ENCODE results near the gene SLC9A9.
"Not testable (repeated sequence)": the region's sequence is repeated elsewhere in the genome, so short reads cannot be mapped to it uniquely, and the experiment has no call there.

SLC9A9 gene

GRCh38 chr3:143536817-143537535 is 311.3 kb downstream of the SLC9A9 start:
- peak in 1 of 2 donors; percentile 33 for DNase-seq

GRCh38 chr3:143535994-143536784 is 312.1 kb downstream of the SLC9A9 start:
- DNase-seq, result no peak

GRCh38 chr3:143533391-143533790 is 314.9 kb downstream of the SLC9A9 start:
- no peak for DNase-seq

- DNase-seq, result no peak
Observed at GRCh38 chr3:143532091-143532490, 316.2 kb downstream of the SLC9A9 start.

- DNase-seq, result no peak
Observed at GRCh38 chr3:143531101-143531500, 317.2 kb downstream of the SLC9A9 start.

DNA sequence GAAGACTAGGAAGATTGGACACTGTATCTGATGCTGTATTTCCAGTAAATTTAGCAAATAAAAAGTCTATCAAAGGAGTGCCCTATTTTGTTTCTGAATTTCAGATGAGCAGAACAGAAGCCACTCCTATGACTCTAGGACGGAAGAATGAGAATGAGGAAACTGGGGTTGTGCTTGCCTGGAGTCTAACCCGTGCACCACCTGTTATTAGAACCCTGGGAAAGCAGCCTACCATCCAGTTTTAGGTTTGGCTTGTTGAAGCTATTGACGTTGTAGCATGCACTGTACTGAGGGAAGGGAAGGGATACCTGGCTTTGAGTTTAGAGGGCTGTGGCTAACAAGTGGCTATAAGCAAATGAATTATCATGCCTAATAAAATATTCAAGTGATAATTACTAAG is 318.5 kb downstream of the SLC9A9 start:
- no peak for DNase-seq

- DNase-seq, result peak; percentile 21 to 46
Observed at GRCh38 chr3:143529018-143529478, 319.2 kb downstream of the SLC9A9 start.

DNA sequence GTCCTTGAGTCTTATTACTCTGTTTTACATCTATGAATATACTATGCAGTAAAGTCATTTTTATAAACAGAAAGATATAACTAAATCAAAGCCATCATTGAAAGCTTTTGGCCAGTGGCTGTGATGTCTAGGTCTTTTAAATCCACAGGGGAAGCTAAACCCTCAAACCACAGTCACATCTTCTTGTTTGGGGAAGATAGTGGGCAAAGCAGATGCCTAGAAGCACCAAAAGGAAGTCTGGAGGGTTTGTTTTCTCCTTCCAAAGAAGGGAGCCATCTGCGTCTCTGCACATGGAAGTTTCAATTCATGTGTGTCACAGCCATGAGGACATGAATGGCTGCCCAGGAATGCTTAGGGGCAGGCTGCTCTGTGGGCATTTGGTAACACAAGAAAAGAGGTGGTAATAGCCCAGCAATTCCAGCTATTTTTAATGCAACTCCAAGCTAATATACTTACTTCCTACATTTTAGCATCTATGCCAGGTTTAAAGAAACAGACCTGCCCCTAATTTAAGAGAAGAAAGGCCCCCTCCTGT is 322.2 kb downstream of the SLC9A9 start:
- no peak for DNase-seq

DNA sequence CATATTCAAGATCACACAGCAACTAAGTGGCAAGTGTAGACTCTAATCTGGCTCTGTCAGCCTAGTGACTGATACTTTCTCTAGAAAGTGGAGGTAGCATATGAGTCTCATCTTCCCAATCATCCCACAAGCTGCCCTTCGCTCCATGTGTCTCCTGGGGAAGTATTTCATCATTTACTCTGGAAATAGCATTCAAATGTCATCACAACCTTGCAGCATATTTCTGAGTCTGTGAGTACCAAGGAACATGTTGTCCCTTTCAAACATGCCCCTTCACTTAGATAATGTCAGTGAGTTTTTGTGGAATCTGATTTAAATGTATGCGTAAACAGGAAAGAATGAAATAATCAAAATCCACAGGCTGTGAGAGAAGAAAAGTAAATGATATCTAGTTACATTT is 322.9 kb downstream of the SLC9A9 start:
- DNase-seq, result no peak

GRCh38 chr3:143521803-143522202 is 326.5 kb downstream of the SLC9A9 start:
- DNase-seq, result no peak

- DNase-seq, result not testable (repeated sequence)
Observed at GRCh38 chr3:143517131-143517530, 331.1 kb downstream of the SLC9A9 start.

- DNase-seq, result no peak
Observed at GRCh38 chr3:143514874-143515273, 333.4 kb downstream of the SLC9A9 start.

DNA sequence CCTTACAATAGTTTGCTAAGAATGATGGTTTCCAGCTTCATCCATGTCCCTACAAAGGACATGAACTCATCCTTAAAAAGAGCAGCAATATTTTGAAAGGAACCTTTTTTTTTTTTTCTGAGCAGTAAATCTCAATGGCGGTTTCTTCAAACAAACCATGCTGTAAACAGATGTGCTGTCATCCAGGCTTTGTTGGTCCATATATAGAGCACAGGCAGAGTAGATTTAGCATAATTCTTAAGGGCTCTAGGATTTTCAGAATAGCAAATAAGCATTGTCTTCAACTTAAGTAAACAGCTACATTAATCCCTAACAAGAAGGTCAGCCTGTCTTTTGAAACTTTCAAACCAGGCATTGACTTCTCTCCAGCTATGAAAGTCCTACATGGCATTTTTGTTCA is 334.2 kb downstream of the SLC9A9 start:
- DNase-seq, result no peak

GRCh38 chr3:143511174-143511879 is 336.9 kb downstream of the SLC9A9 start:
- no peak for DNase-seq

DNA sequence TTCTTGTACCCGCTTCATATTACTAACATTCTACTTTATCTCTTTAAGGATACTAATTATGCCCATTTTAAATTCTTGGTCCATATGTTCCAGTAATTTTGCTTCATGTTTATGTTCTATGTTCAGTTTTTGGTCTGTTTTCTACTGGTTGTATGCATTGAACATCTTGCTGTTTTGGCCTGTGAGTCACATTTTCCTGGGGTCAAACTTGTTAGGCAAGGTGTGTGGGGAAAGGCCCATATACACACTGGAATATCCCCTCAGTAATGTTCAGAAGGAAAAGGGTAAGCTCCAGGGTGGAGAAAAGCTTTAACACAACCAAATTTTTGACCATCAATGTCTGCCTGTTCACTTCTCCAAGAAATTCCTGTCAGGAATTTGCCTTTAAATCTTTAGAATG is 337.7 kb downstream of the SLC9A9 start:
- no peak for DNase-seq

- no peak for DNase-seq
Observed at GRCh38 chr3:143507735-143508580, 340.3 kb downstream of the SLC9A9 start.

- peak; percentile 33 to 54 for DNase-seq
Observed at GRCh38 chr3:143506190-143506589, 342.1 kb downstream of the SLC9A9 start.

- no peak for DNase-seq
Observed at GRCh38 chr3:143503325-143503885, 344.9 kb downstream of the SLC9A9 start.

DNA sequence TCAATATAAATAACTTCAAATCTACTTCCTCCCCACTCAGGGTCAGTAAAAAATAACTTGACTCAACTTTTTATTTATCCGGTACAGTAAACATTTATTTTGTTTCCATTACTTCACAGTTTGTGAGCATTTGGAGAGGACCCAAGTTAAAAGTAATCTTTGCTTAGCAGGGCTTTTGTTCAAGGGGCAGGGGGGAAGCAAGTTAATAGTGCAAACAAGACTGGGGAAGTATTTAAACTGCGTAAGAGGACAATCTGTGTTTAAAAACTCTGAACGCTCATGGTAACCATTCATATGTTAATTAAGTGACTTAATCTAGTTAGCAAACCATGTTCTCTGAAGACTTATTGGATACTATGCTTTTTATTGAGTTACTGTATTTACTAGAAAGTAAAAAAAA is 346.2 kb downstream of the SLC9A9 start:
- DNase-seq, result no peak

- no peak for DNase-seq
Observed at GRCh38 chr3:143497382-143497781, 350.9 kb downstream of the SLC9A9 start.

GRCh38 chr3:143496191-143496590 is 352.1 kb downstream of the SLC9A9 start:
- DNase-seq, result no peak

GRCh38 chr3:143495527-143495926 is 352.7 kb downstream of the SLC9A9 start:
- no peak for DNase-seq
